HTR-8/SVneo (cell line): ENCODE measurements around the gene KCNK13.
"Not testable (repeated sequence)": the region's sequence is repeated elsewhere in the genome, so short reads cannot be mapped to it uniquely, and the experiment has no call there.

Source experiments
- DNase-seq: peaks from one replicate; pipeline ENCODE4 v3.0.0; 2011; ENCODE audit warnings: low spot score, mixed read lengths; ENCODE audit not compliant: insufficient read length
- FAIRE-seq: peaks from 2 replicates; lab custom pipeline; 2011; peaks lifted over from hg19 to GRCh38; lab: Jason Lieb, UNC

KCNK13 gene

DNA sequence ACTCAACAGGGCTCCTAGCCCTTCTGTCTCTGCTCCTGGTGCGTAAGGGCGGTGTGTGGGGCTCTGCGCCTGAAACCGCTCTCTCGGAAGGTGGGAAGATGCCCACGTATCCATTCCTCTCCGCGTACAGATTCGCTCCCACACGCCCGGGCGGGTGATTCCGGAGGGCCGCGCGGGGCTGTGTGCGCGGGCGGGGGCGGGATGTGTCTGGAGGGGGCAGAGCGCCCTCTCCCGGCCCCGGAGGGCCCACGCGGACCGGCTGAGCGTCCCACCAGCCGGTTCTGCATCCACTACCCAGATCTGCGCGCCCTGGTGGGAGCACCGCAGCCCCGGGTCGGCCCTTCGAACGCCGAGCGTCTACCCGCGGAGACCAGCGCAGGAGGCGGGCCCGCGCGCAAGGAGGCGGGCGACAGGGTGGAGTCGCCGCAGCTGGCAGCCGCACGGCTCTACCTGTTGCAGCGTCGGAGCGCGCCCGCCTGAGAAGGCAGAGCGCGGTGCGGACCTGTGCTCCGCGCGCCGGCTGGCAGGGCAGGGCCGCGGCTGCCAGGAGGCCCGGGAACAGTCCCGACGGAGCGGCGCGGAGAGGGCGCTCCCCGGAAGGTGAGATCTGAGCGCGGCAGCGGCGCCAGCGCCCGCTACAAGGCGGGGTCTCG is 1.4 kb upstream of the KCNK13 start:
- peak; percentile 40 for FAIRE-seq
- peak; percentile 43 for DNase-seq

DNA sequence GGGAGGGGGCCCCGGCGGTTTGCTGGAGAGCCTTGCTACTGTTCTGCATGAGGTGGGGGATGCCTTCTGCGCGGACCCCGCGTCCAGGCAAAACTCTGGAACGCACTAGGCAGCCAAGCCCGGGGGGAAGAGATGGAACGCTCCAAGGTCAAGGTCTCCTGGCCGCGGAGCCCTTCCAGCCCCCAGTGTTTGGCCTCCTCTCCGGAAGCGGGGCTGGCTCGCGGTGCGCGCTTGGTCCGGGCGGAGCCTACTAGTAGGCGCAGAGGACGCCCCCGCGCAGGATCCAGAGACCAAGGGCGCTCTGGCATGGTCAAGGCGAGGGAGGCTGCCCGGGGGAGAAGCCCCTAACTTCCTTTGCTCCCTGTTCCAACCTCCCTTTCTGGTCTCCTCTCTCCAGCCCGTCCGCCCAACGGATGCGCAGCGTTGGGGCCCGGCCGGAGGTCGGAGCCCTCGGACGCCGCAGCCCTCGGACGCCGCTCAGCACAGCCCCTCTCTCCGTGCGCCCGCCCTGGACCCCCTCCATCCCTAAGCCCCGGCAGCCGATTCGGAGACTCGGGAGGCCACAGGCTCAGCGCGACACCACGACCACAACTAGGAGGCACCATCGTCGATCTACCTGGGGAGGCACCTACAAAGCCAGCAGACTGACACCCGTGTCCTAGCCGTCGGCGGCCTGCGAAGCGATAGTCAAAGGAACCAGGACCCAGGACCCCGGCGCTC is 669 bp upstream of the KCNK13 start:
- DNase-seq = no peak
- FAIRE-seq = no peak

DNA sequence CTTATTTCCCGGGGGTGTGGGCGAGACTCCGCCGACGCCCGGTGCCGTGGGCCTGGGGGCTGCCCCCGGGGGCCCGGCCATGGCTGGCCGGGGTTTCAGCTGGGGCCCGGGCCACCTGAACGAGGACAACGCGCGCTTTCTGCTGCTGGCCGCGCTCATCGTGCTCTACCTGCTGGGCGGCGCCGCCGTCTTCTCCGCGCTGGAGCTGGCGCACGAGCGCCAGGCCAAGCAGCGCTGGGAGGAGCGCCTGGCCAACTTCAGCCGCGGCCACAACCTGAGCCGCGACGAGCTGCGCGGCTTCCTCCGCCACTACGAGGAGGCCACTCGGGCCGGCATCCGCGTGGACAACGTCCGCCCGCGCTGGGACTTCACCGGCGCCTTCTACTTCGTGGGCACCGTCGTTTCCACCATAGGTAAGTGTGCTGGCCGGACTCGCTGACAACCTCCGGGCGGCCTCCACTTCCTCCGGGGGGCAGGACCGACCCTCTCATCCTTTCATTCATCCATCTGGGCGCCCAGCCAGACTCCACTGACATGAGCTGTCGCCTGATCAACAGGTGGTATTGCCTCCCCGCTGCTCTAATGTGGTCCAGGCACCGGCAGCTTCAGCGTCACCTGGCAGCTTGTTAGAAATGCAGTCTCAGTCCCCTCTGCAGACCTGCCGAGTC is 467 bp downstream of the KCNK13 start:
- FAIRE-seq = no peak
- no peak for DNase-seq

DNA sequence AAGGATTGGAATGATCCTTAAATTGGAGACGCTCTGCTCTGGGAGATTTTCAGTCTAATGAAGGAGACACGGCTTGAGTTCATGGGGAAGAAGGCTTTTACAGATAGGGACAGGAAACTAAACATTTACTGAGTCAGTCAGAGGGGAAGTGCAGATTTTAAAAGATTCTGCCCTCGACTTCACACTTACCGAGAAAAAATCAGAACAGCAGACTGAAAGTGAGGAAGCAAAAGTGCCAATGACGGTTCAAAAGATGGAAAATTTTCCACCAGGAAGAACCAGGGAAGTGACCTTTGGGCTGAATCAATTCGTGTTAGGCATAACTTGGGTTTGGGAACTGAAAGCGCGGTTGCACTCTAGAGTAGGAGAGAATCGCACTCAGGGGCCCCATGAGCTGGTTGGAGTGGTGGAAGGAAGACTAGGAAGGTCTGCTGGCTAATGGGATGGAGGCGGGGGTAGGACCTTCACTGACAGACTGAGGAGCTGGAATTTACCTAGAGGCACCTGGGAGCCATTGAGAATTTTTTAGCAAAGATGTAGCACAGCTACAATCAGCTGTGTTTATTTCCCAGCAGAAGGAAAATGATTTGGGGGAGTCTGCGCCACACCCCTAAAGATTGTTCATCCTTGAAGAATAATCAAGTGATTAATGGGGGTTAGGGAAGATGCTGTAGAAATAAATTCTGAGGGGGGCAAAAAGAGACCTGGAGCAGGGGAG is 1.2 kb downstream of the KCNK13 start:
- no peak for DNase-seq
- FAIRE-seq = no peak

DNA sequence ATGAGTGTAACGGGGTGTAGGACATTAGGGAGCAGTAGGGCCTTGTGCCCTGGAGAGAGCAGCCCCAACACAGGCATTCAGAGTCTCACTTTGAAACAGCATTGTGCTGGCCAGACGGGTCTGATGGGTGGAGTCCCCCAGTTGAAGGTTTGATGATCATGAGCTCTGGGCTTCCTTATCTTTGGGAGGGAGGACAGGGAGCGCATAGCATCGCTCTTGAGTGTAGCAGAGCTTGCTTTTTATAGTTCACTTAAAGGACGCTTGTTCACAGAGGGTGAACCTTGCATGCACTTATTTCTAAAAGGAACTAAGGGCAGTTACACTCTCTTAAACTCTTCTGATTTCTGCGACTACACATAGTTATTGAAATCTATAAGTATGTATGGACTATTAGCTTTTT is 10.6 kb downstream of the KCNK13 start:
- FAIRE-seq (no peak), DNase-seq (no peak)

DNA sequence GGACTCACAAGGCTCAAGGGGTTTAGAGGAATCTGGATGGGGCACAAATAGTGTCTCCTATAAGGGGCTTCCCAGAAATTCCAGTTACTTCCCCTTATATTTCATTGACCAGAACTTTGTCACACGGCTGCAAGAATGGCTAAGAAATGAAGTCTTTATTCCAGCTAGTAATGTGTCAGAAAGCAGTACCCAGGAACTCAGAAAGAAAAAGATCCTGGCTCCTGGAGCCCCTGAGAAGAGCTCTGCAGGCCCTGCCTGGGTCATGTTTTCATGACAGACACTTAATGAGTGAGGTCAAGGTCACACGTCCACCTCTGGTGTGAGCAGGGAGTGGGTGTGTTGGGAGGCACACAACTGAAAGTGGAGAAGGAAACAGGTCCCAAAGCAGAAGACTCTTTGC is 17.8 kb downstream of the KCNK13 start:
- no peak for FAIRE-seq
- no peak for DNase-seq

DNA sequence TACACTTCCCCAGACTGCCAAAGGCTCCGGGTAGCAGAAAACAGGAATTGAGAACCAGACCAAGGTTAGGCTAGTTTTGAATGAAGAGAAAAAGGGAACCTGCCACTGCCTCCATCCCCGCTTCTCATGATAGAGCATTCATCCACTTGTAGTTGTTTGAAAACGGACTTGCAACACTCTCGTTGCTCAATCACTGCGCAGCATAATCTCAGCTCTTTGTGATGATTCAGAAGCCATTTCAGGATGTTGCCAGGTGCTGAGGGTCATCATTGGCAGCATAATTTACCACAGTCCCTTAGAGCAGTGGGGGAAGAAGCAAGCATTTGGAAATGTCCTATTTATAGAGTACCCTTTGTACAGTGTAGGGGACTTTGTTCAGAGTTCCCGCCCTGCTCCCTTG is 25.6 kb downstream of the KCNK13 start:
- FAIRE-seq = no peak
- DNase-seq = no peak

DNA sequence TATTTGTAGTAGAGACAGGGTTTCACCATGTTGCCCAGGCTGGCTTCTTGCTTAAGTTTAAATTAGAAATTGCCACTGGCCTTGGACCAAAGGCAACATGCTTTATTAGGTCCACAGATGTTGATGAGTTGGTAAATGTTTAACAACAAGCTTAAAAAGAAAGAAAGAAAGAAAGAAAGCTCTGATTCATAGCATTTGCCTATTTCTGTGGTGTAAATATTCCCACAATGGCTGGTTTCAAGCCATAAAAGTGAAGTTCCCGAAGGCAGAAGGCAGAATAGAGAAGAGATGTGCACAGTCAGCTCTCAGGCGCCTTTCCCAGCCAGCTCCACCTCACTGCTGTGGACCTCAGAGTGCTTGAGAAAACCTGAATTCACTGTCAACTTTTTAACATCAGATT is 26.4 kb downstream of the KCNK13 start:
- FAIRE-seq = no peak

DNA sequence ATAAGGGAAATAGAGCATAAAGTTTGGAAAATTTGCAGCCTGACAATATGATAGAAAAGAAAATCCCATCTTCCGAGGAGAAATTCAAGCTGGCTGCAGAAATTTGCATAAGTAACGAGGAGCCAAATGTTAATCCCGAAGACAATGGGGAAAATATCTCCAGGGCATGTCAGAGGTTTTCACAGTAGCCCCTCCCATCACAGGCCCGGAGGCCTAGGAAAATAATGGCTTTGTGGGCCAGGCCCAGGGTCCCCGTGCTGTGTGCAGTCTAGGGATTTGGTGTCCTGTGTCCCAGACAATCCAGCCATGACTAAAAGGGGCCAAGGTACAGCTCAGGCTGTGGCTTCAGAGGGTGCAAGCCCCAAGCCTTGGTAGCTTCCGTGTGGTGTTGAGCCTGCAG is 27.7 kb downstream of the KCNK13 start:
- DNase-seq, FAIRE-seq: not testable (repeated sequence)

More for the DNA sequence above, 26.4 kb downstream of the KCNK13 start:
- DNase-seq = no peak

DNA sequence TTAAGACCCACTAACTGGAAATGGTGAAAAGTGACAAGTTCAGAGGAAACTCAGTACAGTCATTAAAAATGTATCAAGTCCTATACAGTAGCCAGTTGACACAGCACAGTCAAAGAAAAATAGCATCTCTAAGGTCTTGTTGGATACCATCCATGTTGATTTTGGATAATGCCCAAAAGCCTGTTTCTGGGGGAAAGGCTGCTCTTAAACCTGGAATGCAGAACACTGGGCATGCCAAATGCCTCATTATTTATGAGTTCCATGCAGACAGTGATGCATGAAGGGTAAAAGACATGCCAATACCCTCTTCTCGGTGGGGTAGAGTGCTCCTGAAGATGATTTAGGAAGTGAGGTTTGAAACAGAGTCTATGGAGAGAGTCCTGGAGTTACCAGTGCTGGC is 29.6 kb downstream of the KCNK13 start:
- DNase-seq = no peak
- no peak for FAIRE-seq

DNA sequence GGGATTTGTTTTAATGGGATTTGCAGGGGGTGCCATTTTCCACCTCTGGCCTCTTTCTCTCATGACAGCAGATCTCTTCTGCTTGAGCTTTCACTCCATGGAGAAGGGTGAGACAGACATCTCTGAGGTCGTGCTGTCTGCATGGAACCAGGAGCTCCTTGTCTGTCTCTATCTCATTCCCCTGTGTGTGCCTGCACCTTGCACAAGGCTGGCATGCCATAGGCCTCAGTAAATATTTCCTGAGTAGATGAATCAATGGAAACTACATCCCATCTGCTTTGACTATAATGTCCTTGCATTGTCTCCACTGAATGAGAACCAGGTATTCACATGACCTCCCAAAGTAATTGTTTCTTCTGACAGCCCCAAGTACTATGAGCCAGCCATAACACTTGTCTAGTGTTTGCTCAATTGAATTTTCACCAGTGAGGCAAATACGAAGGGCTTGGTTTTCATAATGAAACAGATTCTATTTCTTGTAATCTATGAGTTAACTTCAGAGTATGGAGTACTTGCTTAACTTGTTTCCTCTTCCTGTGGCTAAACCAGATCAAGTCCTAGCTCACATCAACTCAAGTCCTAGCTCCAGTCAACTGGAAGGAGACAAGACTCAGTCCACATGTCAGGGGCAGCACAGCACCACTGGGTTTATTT is 32.3 kb downstream of the KCNK13 start:
- DNase-seq (no peak), FAIRE-seq (no peak)

DNA sequence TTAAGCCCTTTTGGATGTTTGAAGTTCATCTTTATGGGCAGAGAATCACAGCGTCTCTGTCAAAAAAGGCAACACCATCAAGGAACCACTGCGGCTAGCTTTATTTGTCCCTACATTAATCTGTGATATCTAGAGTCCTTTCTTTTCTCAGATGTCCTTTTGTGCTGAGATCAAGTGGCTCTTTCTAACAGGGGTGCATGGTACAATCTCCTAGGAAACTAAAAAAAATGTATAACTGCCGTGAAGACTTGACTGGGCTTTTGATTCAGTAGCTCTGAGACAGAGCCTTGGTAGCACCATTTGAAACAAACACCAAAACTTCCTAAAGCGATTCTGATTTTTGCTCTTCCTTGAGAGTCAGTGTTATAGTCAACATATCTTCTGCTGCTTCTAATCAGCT is 33.3 kb downstream of the KCNK13 start:
- DNase-seq (no peak), FAIRE-seq (no peak)

DNA sequence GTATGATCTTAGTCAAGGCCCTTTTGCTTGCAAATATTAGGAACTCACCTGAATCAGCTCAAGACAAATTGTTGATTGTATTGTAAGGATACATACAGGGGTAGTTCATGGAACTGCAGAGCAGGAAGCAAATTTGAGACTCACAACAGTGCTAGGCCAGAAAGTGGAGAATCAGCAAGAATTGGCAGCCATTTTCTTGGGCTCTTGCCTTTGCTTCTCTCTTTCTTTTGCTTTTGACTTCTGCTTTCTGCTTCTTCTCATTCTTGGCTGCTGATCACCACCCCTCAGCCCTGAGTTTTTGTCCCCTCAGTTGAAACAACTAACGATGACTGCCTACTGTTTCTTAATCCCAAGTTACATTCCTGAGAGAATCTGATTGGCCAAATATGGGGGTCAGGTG is 34.8 kb downstream of the KCNK13 start:
- no peak for FAIRE-seq
- DNase-seq = no peak

DNA sequence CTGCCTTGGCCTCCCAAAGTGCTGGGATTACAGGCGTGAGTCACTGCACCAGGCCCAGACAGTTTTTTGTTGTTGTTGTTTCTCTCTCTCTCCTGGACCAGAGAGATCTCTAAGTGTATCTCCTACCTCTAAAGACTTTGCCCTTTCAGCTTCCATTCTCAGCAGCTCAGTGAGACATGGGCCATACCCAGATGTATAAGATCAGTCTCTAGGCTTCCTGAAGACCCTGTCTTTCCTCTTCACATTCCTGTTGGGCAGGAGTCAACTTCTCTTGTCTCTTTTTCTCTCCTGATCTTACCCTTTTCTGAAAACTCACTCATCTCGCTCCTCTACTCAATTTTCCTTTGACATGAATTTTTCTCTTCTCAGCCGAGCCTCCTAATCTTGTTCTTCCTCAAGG is 42.0 kb downstream of the KCNK13 start:
- FAIRE-seq (no peak), DNase-seq (no peak)

DNA sequence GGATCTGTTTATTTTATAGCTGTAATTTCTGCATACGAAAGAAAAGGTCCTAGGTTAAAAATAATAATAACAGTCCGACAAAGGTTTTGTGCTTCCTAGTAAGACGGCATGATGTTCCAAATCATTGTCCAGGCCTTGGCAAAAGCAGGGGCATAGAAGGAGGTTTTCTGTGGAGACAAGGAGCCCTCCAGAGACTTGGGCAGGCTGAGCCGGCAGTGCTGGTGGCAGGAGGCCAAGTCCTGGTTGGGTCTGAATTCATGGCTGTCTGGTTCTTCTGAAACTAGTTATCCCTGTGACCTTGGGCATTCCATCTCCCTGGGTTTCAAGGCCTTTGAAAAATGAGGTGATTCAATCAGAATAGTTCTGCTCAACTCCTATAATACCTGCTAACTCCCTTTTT is 44.0 kb downstream of the KCNK13 start:
- no peak for FAIRE-seq

DNA sequence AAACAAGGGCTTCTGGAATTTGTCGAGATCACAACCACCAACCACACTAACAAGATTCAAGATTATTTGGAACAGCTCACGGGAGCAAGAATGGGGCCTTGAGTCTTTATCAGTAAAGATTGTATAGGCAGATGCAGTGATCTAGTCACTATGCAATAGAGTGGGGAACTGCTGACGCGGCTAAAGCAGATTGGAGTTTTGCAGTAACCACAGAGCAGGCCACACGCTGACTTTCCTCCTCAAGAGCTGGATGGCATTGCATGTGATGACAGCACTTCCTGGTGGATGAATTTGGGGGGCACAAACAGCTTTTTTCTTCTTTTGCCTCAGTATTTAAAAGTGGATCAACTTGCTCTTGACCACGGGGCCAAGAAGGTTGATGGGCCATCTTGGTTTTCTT is 46.0 kb downstream of the KCNK13 start:
- FAIRE-seq (no peak), DNase-seq (no peak)

More for the DNA sequence above, 44.0 kb downstream of the KCNK13 start:
- DNase-seq = no peak

DNA sequence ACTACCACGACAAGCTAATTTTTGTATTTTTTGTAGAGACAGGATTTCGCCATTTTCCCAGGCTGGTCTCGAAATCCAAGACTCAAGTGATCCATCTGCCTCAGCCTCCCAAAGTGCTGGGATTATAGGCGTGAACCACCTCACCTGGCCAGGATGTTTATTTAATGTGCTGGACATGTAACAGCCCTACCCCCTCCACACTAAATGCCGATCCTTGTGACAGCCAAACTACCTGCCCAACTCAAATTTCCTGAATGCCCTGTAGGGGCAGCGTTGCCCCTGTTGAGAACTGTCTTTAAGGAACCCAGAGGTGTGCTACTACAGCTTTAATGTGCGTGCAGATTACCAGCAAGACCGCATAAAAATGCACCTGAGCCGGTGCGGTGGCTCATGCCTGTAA is 48.1 kb downstream of the KCNK13 start:
- DNase-seq (no peak), FAIRE-seq (no peak)

DNA sequence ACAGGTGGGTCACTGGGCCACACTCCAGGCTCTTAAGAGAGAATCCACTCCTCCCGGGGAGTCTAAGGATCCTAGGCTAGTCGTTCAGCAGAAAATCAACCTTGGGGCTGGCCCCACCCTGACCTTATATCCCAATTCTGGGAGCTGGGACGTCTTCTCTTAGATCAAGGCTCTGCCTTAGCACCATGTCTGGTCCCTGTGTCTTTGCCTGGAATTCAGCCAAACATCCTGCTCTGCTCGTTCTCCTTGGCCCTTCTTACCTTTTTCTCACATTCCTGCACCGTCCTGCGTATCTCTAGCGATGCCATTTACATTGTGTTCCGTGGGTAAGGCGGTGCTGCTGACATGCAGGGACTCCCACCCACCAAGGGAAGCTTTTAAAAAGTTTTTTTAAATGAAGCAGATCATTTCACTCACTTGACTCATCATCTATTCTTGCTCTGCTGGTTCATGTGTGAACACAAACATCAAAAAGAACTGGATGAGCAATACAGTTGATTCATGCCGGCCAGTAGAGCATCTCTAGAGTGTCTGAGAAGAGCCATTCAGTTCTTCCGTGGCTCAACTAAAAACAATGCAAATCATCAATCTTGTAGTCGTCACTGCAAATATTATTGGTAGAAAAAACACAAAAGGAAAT is 50.2 kb downstream of the KCNK13 start:
- FAIRE-seq = no peak
- peak; percentile 20 for DNase-seq

DNA sequence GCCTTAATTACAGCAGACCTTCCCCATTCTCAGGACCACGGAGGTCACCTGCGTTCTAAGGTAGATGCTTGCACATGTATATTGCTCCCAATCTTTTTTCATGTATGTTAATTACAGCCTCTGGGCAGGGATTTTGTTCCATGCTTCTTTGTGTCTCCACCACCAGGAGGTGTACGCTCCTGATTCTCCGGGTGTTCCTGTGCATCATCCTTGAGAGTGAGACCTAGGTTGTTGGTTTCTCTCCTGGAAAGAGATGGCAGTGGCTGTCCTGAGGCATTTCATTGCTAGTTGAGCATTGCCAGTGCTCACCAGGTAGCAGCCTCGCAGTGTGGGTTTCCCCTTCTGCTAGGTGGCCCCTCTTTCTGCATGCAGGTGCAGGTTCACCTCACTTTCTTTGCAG is 52.8 kb downstream of the KCNK13 start:
- DNase-seq (no peak), FAIRE-seq (no peak)

DNA sequence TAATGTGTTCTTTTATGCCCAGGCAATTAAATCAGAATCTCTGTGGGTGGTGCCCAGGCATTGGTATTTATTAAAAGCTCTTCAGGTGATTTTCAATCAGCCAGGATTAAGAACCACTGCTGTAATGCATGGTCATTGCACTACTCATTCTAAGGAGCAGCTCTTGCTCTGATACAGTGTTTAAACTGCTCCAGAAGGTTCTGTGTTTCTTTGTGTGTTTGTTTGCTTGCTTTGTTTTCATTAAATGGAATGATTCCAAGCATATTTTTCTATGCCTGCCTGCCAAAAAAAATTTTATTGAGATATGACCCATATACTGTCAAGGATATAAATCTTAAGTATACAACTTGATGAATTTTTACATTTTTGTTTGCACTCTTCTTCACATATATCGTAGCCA is 54.0 kb downstream of the KCNK13 start:
- FAIRE-seq = no peak
- DNase-seq = no peak
